ENCODE results near the gene RASSF1.
A peak's percentile ranks its signal among the peaks of the same experiment; 100 is the strongest.
"Not testable (repeated sequence)": the region's sequence is repeated elsewhere in the genome, so short reads cannot be mapped to it uniquely, and the experiment has no call there.

Gene RASSF1

GRCh38 chr3:50318163-50318562 is 22.5 kb downstream of the RASSF1 start:
- Histone ChIP-seq H3K36me3 (ENCODE audit: low read depth) (peaks cover 36% of the 10 kb centered on the region), H3K4me3 (ENCODE audit: severe bottlenecking) (no peak overlapping the region), H3K4me1 (ENCODE audit: insufficient read depth, poor library complexity, severe bottlenecking) (peaks cover 19% of the 10 kb centered on the region), H3K9me3 (ENCODE audit: severe bottlenecking) (no peaks in the 10 kb centered on the region), H3K27ac (ENCODE audit: poor library complexity, severe bottlenecking) (peak overlapping the region; percentile 87), H3K27me3 (ENCODE audit: insufficient read depth, poor library complexity, severe bottlenecking) (no peaks in the 10 kb centered on the region)
- ATAC-seq (ENCODE audit: low read depth): no peak
- DNase-seq (ENCODE audit: low spot score): no peak
- TF ChIP-seq, protein P1, sequence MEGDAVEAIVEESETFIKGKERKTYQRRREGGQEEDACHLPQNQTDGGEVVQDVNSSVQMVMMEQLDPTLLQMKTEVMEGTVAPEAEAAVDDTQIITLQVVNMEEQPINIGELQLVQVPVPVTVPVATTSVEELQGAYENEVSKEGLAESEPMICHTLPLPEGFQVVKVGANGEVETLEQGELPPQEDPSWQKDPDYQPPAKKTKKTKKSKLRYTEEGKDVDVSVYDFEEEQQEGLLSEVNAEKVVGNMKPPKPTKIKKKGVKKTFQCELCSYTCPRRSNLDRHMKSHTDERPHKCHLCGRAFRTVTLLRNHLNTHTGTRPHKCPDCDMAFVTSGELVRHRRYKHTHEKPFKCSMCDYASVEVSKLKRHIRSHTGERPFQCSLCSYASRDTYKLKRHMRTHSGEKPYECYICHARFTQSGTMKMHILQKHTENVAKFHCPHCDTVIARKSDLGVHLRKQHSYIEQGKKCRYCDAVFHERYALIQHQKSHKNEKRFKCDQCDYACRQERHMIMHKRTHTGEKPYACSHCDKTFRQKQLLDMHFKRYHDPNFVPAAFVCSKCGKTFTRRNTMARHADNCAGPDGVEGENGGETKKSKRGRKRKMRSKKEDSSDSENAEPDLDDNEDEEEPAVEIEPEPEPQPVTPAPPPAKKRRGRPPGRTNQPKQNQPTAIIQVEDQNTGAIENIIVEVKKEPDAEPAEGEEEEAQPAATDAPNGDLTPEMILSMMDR (IDR thresholded peaks at IDR 0.05; ENCODE audit: poor library complexity, severe bottlenecking): no peak

DNA sequence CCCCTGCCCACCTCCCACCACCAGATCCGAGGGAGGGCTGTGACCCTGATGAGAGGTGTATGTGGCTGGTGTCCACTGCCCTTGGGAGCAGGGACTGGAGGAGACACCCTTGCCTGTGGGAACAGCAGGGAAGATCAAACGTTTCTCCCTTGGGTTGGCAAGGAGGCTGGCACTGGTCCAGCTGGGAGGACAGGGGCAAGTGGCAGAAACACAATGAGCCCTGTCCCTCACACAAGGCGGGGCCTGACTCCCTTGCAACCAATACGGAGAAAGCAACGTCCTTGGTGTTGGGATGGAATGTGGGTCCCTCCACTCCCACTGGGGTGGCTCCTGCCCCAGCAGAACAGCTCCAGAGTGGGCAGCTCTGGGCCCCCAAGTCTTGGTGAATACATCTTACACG is 23.3 kb downstream of the RASSF1 start:
- Histone ChIP-seq H3K4me3 (ENCODE audit: severe bottlenecking) (no peak overlapping the region), H3K27me3 (ENCODE audit: insufficient read depth, poor library complexity, severe bottlenecking) (no peaks in the 10 kb centered on the region), H3K36me3 (ENCODE audit: low read depth) (peaks cover 36% of the 10 kb centered on the region), H3K4me1 (ENCODE audit: insufficient read depth, poor library complexity, severe bottlenecking) (peaks cover 19% of the 10 kb centered on the region), H3K27ac (ENCODE audit: poor library complexity, severe bottlenecking) (peak overlapping the region; percentile 87), H3K9me3 (ENCODE audit: severe bottlenecking) (no peaks in the 10 kb centered on the region)
- ATAC-seq (ENCODE audit: low read depth): no peak
- TF ChIP-seq, protein P1 (IDR thresholded peaks at IDR 0.05; ENCODE audit: poor library complexity, severe bottlenecking): no peak
- DNase-seq (ENCODE audit: low spot score): peak; percentile 73

DNA sequence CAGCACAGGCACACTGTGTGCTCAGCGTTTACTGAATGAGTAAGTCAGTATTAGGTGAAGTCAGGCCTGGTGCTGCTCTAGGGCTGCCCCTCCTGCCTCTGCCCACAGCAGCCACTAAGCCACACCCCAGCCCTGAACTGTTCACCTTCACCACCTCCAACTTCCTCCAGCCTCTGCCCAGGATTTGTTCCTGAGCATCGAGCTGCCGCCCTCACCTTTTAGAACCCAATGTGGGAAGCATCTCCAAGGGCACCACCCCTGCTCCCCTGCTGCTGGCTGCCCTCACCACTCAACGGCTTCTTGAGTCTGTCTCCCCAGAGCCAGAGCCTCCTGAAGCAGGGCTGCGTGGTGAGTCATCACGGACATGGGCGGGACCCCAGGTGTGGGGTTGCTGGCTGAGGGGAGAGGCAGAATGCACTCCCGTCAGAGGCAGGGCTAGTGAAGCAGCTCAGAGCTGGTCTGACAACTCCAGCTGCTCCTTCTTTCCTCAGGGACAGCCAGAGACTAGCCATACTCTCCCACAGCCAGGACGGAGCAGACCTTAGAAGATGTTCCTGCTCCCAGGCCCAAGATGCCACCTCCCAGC is 23.9 kb downstream of the RASSF1 start:
- H3K4me3 ChIP-seq (ENCODE audit: severe bottlenecking): no peak overlapping the region
- TF ChIP-seq, protein P1 (IDR thresholded peaks at IDR 0.05; ENCODE audit: poor library complexity, severe bottlenecking): no peak
- H3K4me1 ChIP-seq (ENCODE audit: insufficient read depth, poor library complexity, severe bottlenecking): peaks cover 19% of the 10 kb centered on the region
- peak; percentile 99 for DNase-seq (ENCODE audit: low spot score)
- H3K27ac ChIP-seq (ENCODE audit: poor library complexity, severe bottlenecking): peak overlapping the region; percentile 87
- no peaks in the 10 kb centered on the region for H3K27me3 ChIP-seq (ENCODE audit: insufficient read depth, poor library complexity, severe bottlenecking)
- ATAC-seq (ENCODE audit: low read depth): peak; percentile 88
- peaks cover 36% of the 10 kb centered on the region for H3K36me3 ChIP-seq (ENCODE audit: low read depth)
- H3K9me3 ChIP-seq (ENCODE audit: severe bottlenecking): no peaks in the 10 kb centered on the region

- TF ChIP-seq, protein P1 (IDR thresholded peaks at IDR 0.05; ENCODE audit: poor library complexity, severe bottlenecking): no peak
- Histone ChIP-seq H3K36me3 (ENCODE audit: low read depth) (peaks cover 35% of the 10 kb centered on the region), H3K4me3 (ENCODE audit: severe bottlenecking) (no peak overlapping the region), H3K27me3 (ENCODE audit: insufficient read depth, poor library complexity, severe bottlenecking) (no peaks in the 10 kb centered on the region), H3K4me1 (ENCODE audit: insufficient read depth, poor library complexity, severe bottlenecking) (peaks cover 24% of the 10 kb centered on the region), H3K27ac (ENCODE audit: poor library complexity, severe bottlenecking) (peak overlapping the region; percentile 87), H3K9me3 (ENCODE audit: severe bottlenecking) (no peaks in the 10 kb centered on the region)
- no peak for ATAC-seq (ENCODE audit: low read depth)
- DNase-seq (ENCODE audit: low spot score): peak; percentile 37
These were observed 25.8 kb downstream of the RASSF1 start for GRCh38 chr3:50314816-50315215.

DNA sequence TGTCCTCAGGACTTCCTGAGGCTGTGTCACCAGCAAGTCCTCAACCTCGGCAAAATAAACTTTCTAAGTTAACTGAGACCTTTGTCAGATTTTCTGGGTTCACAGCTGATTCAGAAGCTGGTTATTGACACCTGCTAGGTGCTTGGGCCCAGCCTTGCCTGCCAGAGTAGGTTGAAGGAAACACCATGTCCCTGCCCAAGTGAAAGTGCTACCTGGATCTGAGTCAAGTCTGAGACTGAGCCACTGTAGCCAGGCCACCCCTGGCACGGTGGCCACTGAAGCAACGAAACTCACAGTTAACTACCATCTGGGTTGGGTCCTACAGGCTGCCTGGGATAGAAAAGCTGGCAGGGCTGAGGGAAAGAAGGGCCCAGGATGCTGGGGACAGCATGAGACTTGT is 26.3 kb downstream of the RASSF1 start:
- Histone ChIP-seq H3K9me3 (ENCODE audit: severe bottlenecking) (no peaks in the 10 kb centered on the region), H3K27ac (ENCODE audit: poor library complexity, severe bottlenecking) (peak overlapping the region; percentile 5), H3K4me1 (ENCODE audit: insufficient read depth, poor library complexity, severe bottlenecking) (peaks cover 29% of the 10 kb centered on the region), H3K4me3 (ENCODE audit: severe bottlenecking) (no peak overlapping the region), H3K36me3 (ENCODE audit: low read depth) (peaks cover 30% of the 10 kb centered on the region), H3K27me3 (ENCODE audit: insufficient read depth, poor library complexity, severe bottlenecking) (no peaks in the 10 kb centered on the region)
- ATAC-seq (ENCODE audit: low read depth) (no peak), DNase-seq (ENCODE audit: low spot score) (no peak)
- TF ChIP-seq, protein P1 (IDR thresholded peaks at IDR 0.05; ENCODE audit: poor library complexity, severe bottlenecking): no peak

DNA sequence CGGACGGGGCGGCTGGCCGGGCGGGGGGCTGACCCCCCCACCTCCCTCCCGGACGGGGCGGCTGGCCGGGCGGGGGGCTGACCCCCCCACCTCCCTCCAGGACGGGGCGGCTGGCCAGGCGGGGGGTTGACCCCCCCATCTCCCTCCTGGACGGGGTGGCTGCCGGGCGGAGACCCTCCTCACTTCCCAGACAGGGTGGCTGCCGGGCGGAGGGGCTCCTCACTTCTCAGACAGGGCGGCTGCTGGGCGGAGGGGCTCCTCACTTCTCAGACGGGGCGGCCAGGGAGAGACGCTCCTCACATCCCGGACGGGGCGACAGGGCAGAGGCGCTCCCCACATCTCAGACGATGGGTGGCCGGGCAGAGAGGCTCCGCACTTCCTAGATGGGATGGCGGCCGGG is 28.6 kb downstream of the RASSF1 start:
- not testable (repeated sequence) for H3K4me3 ChIP-seq (ENCODE audit: severe bottlenecking); DNase-seq (ENCODE audit: low spot score); H3K27ac ChIP-seq (ENCODE audit: poor library complexity, severe bottlenecking); ATAC-seq (ENCODE audit: low read depth); H3K27me3 ChIP-seq (ENCODE audit: insufficient read depth, poor library complexity, severe bottlenecking)
- Histone ChIP-seq H3K4me1 (ENCODE audit: insufficient read depth, poor library complexity, severe bottlenecking) (peaks cover 18% of the 10 kb centered on the region), H3K36me3 (ENCODE audit: low read depth) (peaks cover 11% of the 10 kb centered on the region; the same call in 1 of the 2 replicates), H3K9me3 (ENCODE audit: severe bottlenecking) (peaks cover 18% of the 10 kb centered on the region)

All from RWPE2 (cell line).